Measurements from ENCODE around the gene EEF1AKMT3.

- TF ChIP-seq ZNF24 (IDR thresholded peaks at IDR 0.05): no peak
- no peak for TF ChIP-seq GABPB1 (CRISPR knock-in tag; IDR thresholded peaks at IDR 0.05)
- TF ChIP-seq CTCF (IDR thresholded peaks at IDR 0.05 in 2 of 3, conservative IDR thresholded peaks at IDR 0.05 in 1 of 3; ENCODE audit: insufficient read depth in 2 of 3, low read depth in 1 of 3, low read length in 3 of 3): no peak
- TF ChIP-seq SREBF2 (CRISPR knock-in tag; IDR thresholded peaks at IDR 0.05): no peak
- TF ChIP-seq ZNF830 (CRISPR knock-in tag; IDR thresholded peaks at IDR 0.05): no peak
- TF ChIP-seq JUND (IDR thresholded peaks at IDR 0.05; ENCODE audit: borderline replicate concordance, low read depth, low read length): no peak
- TF ChIP-seq JUND (tag; IDR thresholded peaks at IDR 0.05; ENCODE audit: borderline replicate concordance, low read depth, low read length): no peak
- TF ChIP-seq SFPQ (IDR thresholded peaks at IDR 0.05; ENCODE audit: low read depth, low read length): no peak
- no peak for TF ChIP-seq RFX7 (CRISPR knock-in tag; IDR thresholded peaks at IDR 0.05)
- no peak for TF ChIP-seq POLR3G (IDR thresholded peaks at IDR 0.05; ENCODE audit: extremely low read depth, insufficient read length, insufficient replicate concordance)
- TF ChIP-seq DACH1 (IDR thresholded peaks at IDR 0.05; ENCODE audit: partially characterized antibody): no peak
- TF ChIP-seq RCOR1 (IDR thresholded peaks at IDR 0.05; ENCODE audit: borderline replicate concordance in 1 of 2, low read depth in 2 of 2, low read length in 2 of 2): no peak
- no peak for TF ChIP-seq POLR2A (conservative IDR thresholded peaks at IDR 0.05)
- no peak for TF ChIP-seq FOXK1 (CRISPR knock-in tag; IDR thresholded peaks at IDR 0.05; ENCODE audit: borderline replicate concordance)
Measured at GRCh38 chr12:57726884-57727757, 45.3 kb upstream of the EEF1AKMT3 start.

Data from K562 (cell line).